Left lung (tissue), 10 donors: ENCODE data around the gene SNCA. TPM values are rescaled to one million over a fixed set of nuclear protein-coding genes. Genes with fewer than 3 reads are reported as not detected.

Source experiments
- ATAC-seq: fragments of 200-7000 bp; cut with Tn5 transposase; one replicate; pipeline ENCODE4 v1.9.1; 2020; ENCODE audit warnings: moderate library complexity
- DNase-seq, 4 donors: peaks; one replicate each; pipeline ENCODE4 v3.0.0-alpha.2; 2013 to 2020
- H3K27ac ChIP-seq, 2 donors: fragments of 200-600 bp; sonication (generic) in 1 of 2; one replicate each; pipeline versions ENCODE4 v1.5.0 to v1.8.0; 2020 to 2021
- H3K27me3 ChIP-seq, 2 donors: fragments of 200-600 bp; sonication (generic) in 1 of 2; one replicate each; pipeline versions ENCODE4 v1.5.0 to v1.8.0; 2020 to 2021
- H3K36me3 ChIP-seq, 2 donors: fragments of 200-600 bp; sonication (generic) in 1 of 2; one replicate each; pipeline versions ENCODE4 v1.5.0 to v1.8.0; 2020 to 2021
- H3K4me1 ChIP-seq, 2 donors: fragments of 200-600 bp; one replicate each; pipeline ENCODE4 v1.8.0; 2021
- H3K4me3 ChIP-seq, 2 donors: fragments of 200-600 bp; sonication (generic) in 1 of 2; one replicate each; pipeline versions ENCODE4 v1.5.0 to v1.8.0; 2020 to 2021; ENCODE audit warnings: mild to moderate bottlenecking in 1 of 2
- H3K9me3 ChIP-seq, 2 donors: fragments of 200-600 bp; sonication (generic) in 1 of 2; one replicate each; pipeline versions ENCODE4 v1.5.0 to v1.8.0; 2020 to 2021
- intact Hi-C, 2 donors: fragments of 100-400 bp; cut with DNase I; formaldehyde crosslinking; loops; one replicate each; pipeline versions ENCODE4 v1.11.2 to v1.14.2; 2022
- polyA plus RNA-seq, 6 donors: library from polyadenylated mRNA; unstranded; fragments of 120-200 nt; gene quantifications; one replicate each; pipeline ENCODE4 v1.2.1, GENCODE V29; 2013; ENCODE audit not compliant: insufficient read length in 6 of 6
- total RNA-seq, 2 donors: library from RNA; stranded (reverse); fragmentation: NEBNext Ultra II Directional; extraction: Animal tissue kit (Norgen Biotek cat#: 25700); gene quantifications; one replicate each; pipeline ENCODE4 v1.2.1, GENCODE V29; 2021
- TF ChIP-seq, protein P1 (sequence below), 2 donors: fragments of 200-600 bp; sonication (generic) in 1 of 2; IDR thresholded peaks; one replicate each; pipeline versions ENCODE4 v1.5.0 to v1.8.0; 2021; ENCODE audit warnings: antibody characterized with exemption in 2 of 2
- donor health status: DM: no; HTN: yes; CAD: no.
- donor health status: DM: no; HTN: no; CAD: no.

SNCA gene
- total and polyA plus RNA-seq, 8 donors: 6.6 to 75.7 (median 50.9) TPM

DNA sequence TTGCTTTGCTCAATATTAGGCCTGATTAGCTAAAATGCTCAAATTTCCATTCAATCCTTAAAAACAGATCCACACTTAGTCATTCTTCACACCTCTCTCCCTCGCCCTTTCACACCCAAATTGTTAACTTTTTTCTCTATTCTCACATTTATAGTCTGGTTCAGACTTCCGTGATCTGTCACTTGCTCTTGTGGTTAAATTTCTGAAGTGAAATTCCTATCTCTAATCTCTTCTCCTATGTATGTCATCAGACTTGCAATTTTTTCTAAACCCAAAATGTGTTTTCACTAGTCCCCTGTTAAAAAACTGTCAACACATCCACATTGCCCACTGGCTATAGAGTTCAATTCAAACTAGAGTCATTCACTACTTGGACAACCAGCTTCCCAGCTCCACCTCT, 63.2 kb downstream of the SNCA start:
- Histone ChIP-seq H3K4me1 (no peaks in the 10 kb centered on the region), H3K9me3 (peaks cover 0 to 19% of the 10 kb centered on the region in 2 donors), H3K36me3 (no peaks in the 10 kb centered on the region), H3K27me3 (no peaks in the 10 kb centered on the region), H3K27ac (no peak overlapping the region), H3K4me3 (no peak overlapping the region)
- ATAC-seq (no peak), DNase-seq (no peak)
- intact Hi-C loops: no loop called here
- TF ChIP-seq, protein P1, sequence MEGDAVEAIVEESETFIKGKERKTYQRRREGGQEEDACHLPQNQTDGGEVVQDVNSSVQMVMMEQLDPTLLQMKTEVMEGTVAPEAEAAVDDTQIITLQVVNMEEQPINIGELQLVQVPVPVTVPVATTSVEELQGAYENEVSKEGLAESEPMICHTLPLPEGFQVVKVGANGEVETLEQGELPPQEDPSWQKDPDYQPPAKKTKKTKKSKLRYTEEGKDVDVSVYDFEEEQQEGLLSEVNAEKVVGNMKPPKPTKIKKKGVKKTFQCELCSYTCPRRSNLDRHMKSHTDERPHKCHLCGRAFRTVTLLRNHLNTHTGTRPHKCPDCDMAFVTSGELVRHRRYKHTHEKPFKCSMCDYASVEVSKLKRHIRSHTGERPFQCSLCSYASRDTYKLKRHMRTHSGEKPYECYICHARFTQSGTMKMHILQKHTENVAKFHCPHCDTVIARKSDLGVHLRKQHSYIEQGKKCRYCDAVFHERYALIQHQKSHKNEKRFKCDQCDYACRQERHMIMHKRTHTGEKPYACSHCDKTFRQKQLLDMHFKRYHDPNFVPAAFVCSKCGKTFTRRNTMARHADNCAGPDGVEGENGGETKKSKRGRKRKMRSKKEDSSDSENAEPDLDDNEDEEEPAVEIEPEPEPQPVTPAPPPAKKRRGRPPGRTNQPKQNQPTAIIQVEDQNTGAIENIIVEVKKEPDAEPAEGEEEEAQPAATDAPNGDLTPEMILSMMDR (IDR thresholded peaks at IDR 0.05): no peak

DNA sequence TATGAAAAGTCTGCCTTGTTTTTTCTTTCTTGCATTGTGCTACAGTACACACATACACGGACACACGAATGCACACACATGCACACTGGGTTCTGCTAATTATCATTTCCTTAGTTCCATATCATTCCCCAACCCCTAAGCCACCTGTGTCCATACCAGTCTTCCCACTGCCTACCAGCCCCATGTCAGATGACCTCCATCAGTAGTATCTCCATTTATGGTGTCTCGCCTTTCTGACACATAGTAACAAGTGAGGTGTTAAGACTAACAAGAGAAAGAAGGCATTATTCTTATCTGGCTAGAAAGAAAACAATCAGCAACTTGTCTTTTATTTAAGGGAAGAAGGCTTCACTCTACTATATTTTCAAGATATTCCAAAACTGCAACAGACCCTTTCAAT, 67.1 kb downstream of the SNCA start:
- TF ChIP-seq, protein P1 (IDR thresholded peaks at IDR 0.05): no peak
- intact Hi-C loops: no loop called here
- no peaks in the 10 kb centered on the region for H3K9me3 ChIP-seq
- DNase-seq: no peak
- no peaks in the 10 kb centered on the region for H3K36me3 ChIP-seq
- ATAC-seq: no peak
- no peaks in the 10 kb centered on the region for H3K4me1 ChIP-seq
- no peak overlapping the region for H3K27ac ChIP-seq
- no peak overlapping the region for H3K4me3 ChIP-seq
- no peaks in the 10 kb centered on the region for H3K27me3 ChIP-seq

DNA sequence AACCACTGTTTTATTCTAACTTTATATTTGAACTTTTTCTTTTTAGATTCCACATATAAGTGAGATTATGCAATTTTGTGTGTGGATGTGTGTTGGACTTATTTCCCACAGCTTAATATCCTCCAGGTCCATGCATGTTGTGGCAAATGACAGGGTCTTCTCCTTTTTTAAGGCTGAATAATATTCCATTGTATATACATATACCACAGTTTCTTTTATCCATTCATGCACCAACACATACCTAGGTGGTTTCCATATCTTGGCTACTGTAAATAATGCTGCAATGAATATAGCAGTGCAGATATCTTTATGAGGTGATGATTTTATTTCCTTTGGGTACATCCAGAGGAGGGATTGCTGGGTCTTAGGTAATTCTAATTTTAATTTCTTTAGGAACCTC, 69.0 kb downstream of the SNCA start:
- Histone ChIP-seq H3K9me3 (no peaks in the 10 kb centered on the region), H3K36me3 (no peaks in the 10 kb centered on the region), H3K4me1 (no peaks in the 10 kb centered on the region), H3K27ac (no peak overlapping the region), H3K27me3 (no peaks in the 10 kb centered on the region), H3K4me3 (no peak overlapping the region)
- intact Hi-C loops: no loop called here
- DNase-seq (no peak), ATAC-seq (no peak)
- TF ChIP-seq, protein P1 (IDR thresholded peaks at IDR 0.05): no peak

DNA sequence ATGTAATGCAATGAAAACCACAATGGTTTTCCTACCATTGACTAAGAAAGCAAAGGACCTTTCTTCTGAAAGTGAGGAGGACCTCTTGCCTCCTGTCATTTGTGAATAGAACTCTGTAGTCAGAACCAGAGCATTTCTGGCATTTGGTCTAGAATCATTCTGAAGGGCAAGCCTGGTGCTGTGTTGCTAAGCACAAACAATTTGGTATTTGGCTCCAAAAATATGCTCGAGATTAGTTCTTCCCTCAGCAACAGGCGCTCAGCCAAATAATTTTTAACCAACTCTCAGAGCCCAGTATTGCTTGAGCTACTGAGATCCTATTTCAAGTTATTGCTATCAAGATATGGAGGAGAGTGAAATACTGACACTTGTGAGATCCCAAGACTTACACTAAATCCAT, 71.0 kb downstream of the SNCA start:
- H3K36me3 ChIP-seq: no peaks in the 10 kb centered on the region
- no peaks in the 10 kb centered on the region for H3K4me1 ChIP-seq
- peak; percentile 53 for ATAC-seq
- peak in 2 of 4 donors; percentile 83 to 92 for DNase-seq
- TF ChIP-seq, protein P1 (IDR thresholded peaks at IDR 0.05): no peak
- peak overlapping the region in 1 of 2 donors; percentile 29 for H3K27ac ChIP-seq
- intact Hi-C loops: no loop called here
- no peaks in the 10 kb centered on the region for H3K27me3 ChIP-seq
- no peaks in the 10 kb centered on the region for H3K9me3 ChIP-seq
- H3K4me3 ChIP-seq: no peak overlapping the region

DNA sequence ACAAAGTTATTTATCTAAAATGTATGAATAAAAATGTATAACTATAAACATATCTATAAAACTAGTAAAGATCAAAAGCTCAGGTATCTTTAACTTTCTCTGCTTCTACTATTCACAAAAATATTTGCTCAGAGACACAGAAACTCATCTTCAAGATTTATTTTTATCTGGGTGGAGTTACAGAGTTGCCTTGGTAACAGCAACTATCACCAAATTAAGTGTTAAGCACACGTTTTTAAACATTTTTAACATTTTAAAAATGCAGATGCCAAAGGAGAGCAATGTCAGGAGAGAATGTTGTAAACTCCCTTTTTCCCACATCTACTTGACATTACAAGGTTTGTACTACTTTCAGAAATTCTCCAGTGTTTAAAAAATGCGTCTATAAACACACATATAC, 71.4 kb downstream of the SNCA start:
- ATAC-seq (no peak), DNase-seq (peak in 1 of 4 donors; percentile 26)
- TF ChIP-seq, protein P1 (IDR thresholded peaks at IDR 0.05): no peak
- Histone ChIP-seq H3K27me3 (no peaks in the 10 kb centered on the region), H3K4me1 (no peaks in the 10 kb centered on the region), H3K9me3 (no peaks in the 10 kb centered on the region), H3K36me3 (no peaks in the 10 kb centered on the region), H3K4me3 (no peak overlapping the region), H3K27ac (peak overlapping the region in 1 of 2 donors; percentile 29)
- intact Hi-C loops: no loop called here
